HPDE6-E6E7 (cell line): ENCODE results near the gene FRMD4A.
"Not testable (repeated sequence)": the region's sequence is repeated elsewhere in the genome, so short reads cannot be mapped to it uniquely, and the experiment has no call there.

ENCODE experiments used
- DNase-seq: peaks from one replicate; pipeline ENCODE4 v3.0.0; 2011; ENCODE audit warnings: missing footprints; ENCODE audit errors: extremely low spot score

FRMD4A gene

GRCh38 chr10:13950543-13950939 lies 380.2 kb downstream of the FRMD4A start:
- no peak for DNase-seq

GRCh38 chr10:13949844-13950542 lies 380.7 kb downstream of the FRMD4A start:
- no peak for DNase-seq

- no peak for DNase-seq
These were observed 384.6 kb downstream of the FRMD4A start for GRCh38 chr10:13946209-13946460.

- DNase-seq: no peak
These were observed 385.1 kb downstream of the FRMD4A start for GRCh38 chr10:13945390-13946208.

- DNase-seq: no peak
These were observed 385.9 kb downstream of the FRMD4A start for GRCh38 chr10:13944823-13945222.

GRCh38 chr10:13943735-13944398 lies 386.9 kb downstream of the FRMD4A start:
- DNase-seq: no peak

GRCh38 chr10:13942035-13942434 lies 388.7 kb downstream of the FRMD4A start:
- DNase-seq: no peak

GRCh38 chr10:13939391-13939790 lies 391.3 kb downstream of the FRMD4A start:
- no peak for DNase-seq

GRCh38 chr10:13938950-13939349 lies 391.8 kb downstream of the FRMD4A start:
- no peak for DNase-seq

- no peak for DNase-seq
These were observed 393.9 kb downstream of the FRMD4A start for GRCh38 chr10:13936826-13937225.

GRCh38 chr10:13930120-13930519 lies 400.6 kb downstream of the FRMD4A start:
- DNase-seq: no peak

- DNase-seq: no peak
These were observed 402.3 kb downstream of the FRMD4A start for GRCh38 chr10:13928451-13928850.

- no peak for DNase-seq
These were observed 404.5 kb downstream of the FRMD4A start for GRCh38 chr10:13925971-13926780.

GRCh38 chr10:13924040-13924725 lies 406.5 kb downstream of the FRMD4A start:
- peak; percentile 16 for DNase-seq

- no peak for DNase-seq
These were observed 408.1 kb downstream of the FRMD4A start for GRCh38 chr10:13922586-13922985.

GRCh38 chr10:13921941-13922340 lies 408.8 kb downstream of the FRMD4A start:
- no peak for DNase-seq

GRCh38 chr10:13921131-13921530 lies 409.6 kb downstream of the FRMD4A start:
- not testable (repeated sequence) for DNase-seq

- DNase-seq: no peak
These were observed 410.3 kb downstream of the FRMD4A start for GRCh38 chr10:13920465-13920864.

- no peak for DNase-seq
These were observed 410.7 kb downstream of the FRMD4A start for GRCh38 chr10:13920031-13920430.

- DNase-seq: no peak
These were observed 412.9 kb downstream of the FRMD4A start for GRCh38 chr10:13917791-13918190.

GRCh38 chr10:13916384-13916947 lies 414.3 kb downstream of the FRMD4A start:
- no peak for DNase-seq
